Measurements from ENCODE around the gene RADIL.
A peak's percentile ranks its signal among the peaks of the same experiment; 100 is the strongest.

The RADIL gene

DNA sequence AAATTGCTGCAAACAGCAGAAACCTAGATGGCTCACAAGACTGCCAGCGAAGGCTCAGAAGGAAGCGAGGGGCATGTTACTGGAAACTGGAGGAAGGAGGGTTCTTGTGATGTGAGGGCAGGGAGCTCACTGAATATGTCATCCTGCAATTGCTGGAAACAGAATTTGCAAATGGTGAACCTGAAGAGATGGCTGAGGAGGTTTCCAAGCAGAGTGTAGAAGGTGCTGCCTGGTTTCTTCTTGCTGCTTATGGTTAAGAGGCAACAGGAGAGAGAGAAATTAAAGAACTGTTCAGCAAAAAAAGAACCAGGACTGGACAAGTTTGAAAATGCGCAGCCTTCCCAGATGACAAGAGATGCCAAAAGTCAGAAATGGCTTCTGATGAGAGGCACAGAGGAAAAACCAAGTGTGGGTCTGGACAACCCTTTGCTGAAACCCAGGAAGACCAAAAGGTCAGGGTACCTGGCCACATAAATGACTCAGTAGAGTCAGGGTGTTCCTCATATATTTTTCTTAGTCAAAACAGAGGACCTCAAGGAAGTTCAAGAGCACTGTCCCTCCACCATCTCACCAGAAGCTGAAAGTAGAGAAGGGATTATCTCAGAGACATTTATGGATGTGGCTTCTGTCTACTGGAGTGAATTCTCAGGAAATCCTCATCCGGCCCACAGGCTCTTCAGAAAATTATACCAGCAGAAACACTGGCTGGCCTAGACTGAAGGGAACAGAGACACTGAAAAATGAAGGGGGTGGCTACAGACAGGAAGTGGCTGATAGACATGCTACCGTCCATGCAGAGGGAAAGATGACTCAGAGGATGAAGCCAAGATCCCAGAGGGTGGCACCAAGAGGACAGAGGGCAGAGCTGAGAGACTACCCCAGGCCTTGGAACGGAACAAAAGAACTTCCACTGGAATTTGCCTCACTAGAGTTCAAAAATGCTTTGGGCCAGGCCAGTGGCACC lies 31.8 kb downstream of the RADIL start:
- no peak overlapping the region for H3K27ac ChIP-seq (replicated peaks)
- no peak overlapping the region for H3K4me3 ChIP-seq (replicated peaks; ENCODE audit: insufficient read depth, low read length)
- TF ChIP-seq GABPA (IDR thresholded peaks at IDR 0.05; ENCODE audit: low read depth) (no peak), SPI1 (IDR thresholded peaks at IDR 0.05; ENCODE audit: borderline replicate concordance, low read depth) (no peak), POLR2AphosphoS5 (IDR thresholded peaks at IDR 0.05; ENCODE audit: low read depth) (no peak), REST (IDR thresholded peaks at IDR 0.05; ENCODE audit: insufficient replicate concordance, low read depth) (no peak), CTCF (IDR thresholded peaks at IDR 0.05; ENCODE audit: insufficient read depth, low read length) (no peak)
- peaks cover under 1% of the 10 kb centered on the region for H3K27me3 ChIP-seq (ENCODE audit: insufficient read depth, poor library complexity, severe bottlenecking)
- DNase-seq (ENCODE audit: low read depth in 1 of 2, low spot score in 1 of 2) = no peak

- TF ChIP-seq POLR2AphosphoS5 (IDR thresholded peaks at IDR 0.05; ENCODE audit: low read depth) = no peak
- no peak for TF ChIP-seq SPI1 (IDR thresholded peaks at IDR 0.05; ENCODE audit: borderline replicate concordance, low read depth)
- TF ChIP-seq REST (IDR thresholded peaks at IDR 0.05; ENCODE audit: insufficient replicate concordance, low read depth) = no peak
- TF ChIP-seq GABPA (IDR thresholded peaks at IDR 0.05; ENCODE audit: low read depth) = no peak
- no peak for TF ChIP-seq CTCF (IDR thresholded peaks at IDR 0.05; ENCODE audit: insufficient read depth, low read length)
- DNase-seq (ENCODE audit: low read depth in 1 of 2, low spot score in 1 of 2) = no peak
- no peak overlapping the region for H3K27ac ChIP-seq (replicated peaks)
- H3K4me3 ChIP-seq (replicated peaks; ENCODE audit: insufficient read depth, low read length) = no peak overlapping the region
- no peaks in the 10 kb centered on the region for H3K27me3 ChIP-seq (ENCODE audit: insufficient read depth, poor library complexity, severe bottlenecking)
Measured at GRCh38 chr7:4850262-4850795, 33.2 kb downstream of the RADIL start.

DNA sequence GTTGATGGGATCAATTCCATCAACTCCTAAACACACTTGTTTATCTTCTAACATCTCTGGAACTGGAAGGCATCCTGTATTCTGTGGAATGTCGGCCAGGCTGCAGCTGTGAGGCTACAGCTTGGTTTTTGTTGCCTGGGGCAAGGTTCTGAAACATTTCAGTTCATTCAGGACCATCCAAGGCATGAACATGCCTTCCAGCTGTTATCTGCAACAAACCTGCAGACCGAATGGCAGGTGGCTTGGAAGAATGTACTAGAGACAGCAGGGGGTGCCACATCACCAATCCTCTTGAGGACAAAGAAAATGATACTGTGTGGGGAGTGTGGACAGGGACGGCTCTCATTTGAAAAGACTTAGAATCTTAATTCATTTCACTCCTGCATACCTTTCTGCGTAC lies 34.1 kb downstream of the RADIL start:
- no peak overlapping the region for H3K27ac ChIP-seq (replicated peaks)
- no peak for TF ChIP-seq GABPA (IDR thresholded peaks at IDR 0.05; ENCODE audit: low read depth)
- TF ChIP-seq POLR2AphosphoS5 (IDR thresholded peaks at IDR 0.05; ENCODE audit: low read depth) = no peak
- no peak for TF ChIP-seq REST (IDR thresholded peaks at IDR 0.05; ENCODE audit: insufficient replicate concordance, low read depth)
- TF ChIP-seq SPI1 (IDR thresholded peaks at IDR 0.05; ENCODE audit: borderline replicate concordance, low read depth) = no peak
- TF ChIP-seq CTCF (IDR thresholded peaks at IDR 0.05; ENCODE audit: insufficient read depth, low read length) = no peak
- DNase-seq (ENCODE audit: low read depth in 1 of 2, low spot score in 1 of 2) = peak in 1 of 2 experiments; percentile 9
- no peak overlapping the region for H3K4me3 ChIP-seq (replicated peaks; ENCODE audit: insufficient read depth, low read length)
- H3K27me3 ChIP-seq (ENCODE audit: insufficient read depth, poor library complexity, severe bottlenecking) = no peaks in the 10 kb centered on the region
